Measurements from ENCODE around the gene WARS2. TPM values are rescaled to one million over a fixed set of nuclear protein-coding genes. Genes with fewer than 3 reads are reported as not detected.

The WARS2 gene
- total RNA-seq, 1 donor = 21.7 TPM

DNA sequence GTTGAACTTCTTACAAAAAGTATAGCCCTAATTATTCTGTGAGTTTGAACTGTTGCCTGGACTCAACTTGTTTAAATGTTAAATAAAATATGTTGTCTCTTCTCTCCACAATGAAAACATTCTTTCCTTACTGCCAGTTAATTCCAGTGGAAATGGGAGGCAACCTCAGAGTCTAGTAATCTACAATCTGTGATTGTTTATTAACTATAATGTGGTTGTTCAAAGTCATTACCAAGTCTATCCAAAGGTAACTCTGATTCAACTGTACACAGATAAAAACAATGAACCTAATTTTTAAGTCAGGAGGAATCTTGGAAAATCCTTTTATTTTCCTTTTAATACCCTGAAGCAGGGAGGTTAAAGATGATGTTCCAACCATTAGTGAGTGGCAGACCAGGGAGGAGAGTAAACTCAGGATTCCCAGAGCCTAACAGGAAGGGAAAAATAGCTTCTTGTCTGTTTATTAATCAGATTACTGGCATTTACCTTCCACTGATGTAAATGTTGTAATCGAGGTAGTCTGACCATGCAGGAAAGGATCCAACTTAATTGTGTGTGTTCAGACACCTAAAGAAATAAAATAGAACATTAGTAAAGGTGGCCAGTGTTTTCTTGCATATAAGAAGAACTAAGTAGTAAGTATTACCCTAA, 95.2 kb downstream of the WARS2 start:
- no peak overlapping the region for H3K4me3 ChIP-seq (ENCODE audit: low read depth, low read length)
- no peak for DNase-seq (ENCODE audit: low read depth)
- TF ChIP-seq, protein P1, sequence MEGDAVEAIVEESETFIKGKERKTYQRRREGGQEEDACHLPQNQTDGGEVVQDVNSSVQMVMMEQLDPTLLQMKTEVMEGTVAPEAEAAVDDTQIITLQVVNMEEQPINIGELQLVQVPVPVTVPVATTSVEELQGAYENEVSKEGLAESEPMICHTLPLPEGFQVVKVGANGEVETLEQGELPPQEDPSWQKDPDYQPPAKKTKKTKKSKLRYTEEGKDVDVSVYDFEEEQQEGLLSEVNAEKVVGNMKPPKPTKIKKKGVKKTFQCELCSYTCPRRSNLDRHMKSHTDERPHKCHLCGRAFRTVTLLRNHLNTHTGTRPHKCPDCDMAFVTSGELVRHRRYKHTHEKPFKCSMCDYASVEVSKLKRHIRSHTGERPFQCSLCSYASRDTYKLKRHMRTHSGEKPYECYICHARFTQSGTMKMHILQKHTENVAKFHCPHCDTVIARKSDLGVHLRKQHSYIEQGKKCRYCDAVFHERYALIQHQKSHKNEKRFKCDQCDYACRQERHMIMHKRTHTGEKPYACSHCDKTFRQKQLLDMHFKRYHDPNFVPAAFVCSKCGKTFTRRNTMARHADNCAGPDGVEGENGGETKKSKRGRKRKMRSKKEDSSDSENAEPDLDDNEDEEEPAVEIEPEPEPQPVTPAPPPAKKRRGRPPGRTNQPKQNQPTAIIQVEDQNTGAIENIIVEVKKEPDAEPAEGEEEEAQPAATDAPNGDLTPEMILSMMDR (IDR thresholded peaks at IDR 0.05; ENCODE audit: insufficient read depth, low read length) = no peak

- TF ChIP-seq, protein P1 (IDR thresholded peaks at IDR 0.05; ENCODE audit: insufficient read depth, low read length) = no peak
- no peak overlapping the region for H3K4me3 ChIP-seq (ENCODE audit: low read depth, low read length)
- DNase-seq (ENCODE audit: low read depth) = peak; percentile 73
Observed at GRCh38 chr1:119040906-119041305, 99.5 kb downstream of the WARS2 start.

- H3K4me3 ChIP-seq (ENCODE audit: low read depth, low read length) = no peak overlapping the region
- DNase-seq (ENCODE audit: low read depth) = no peak
- TF ChIP-seq, protein P1 (IDR thresholded peaks at IDR 0.05; ENCODE audit: insufficient read depth, low read length) = no peak
Observed at GRCh38 chr1:119040489-119040888, 100.0 kb downstream of the WARS2 start.

DNA sequence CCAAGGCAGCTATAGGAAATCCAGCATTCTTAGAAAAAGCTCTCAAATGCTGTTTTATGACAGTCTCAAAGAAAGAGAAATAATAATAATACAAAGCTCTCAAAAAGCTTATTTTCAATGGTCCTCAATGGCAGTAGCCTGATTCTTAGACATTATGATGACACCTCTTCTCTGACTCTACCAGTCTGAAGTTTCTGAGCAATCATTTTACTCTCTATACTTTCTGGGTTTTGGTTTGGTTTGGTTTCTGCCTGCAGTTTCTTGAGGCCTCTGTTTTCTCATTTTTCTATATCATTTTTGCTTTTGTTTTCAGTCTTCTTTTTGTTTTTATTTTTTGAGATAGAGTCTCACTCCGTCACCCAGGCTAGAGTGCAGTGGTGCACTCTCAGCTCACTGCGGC, 102.1 kb downstream of the WARS2 start:
- no peak overlapping the region for H3K4me3 ChIP-seq (ENCODE audit: low read depth, low read length)
- TF ChIP-seq, protein P1 (IDR thresholded peaks at IDR 0.05; ENCODE audit: insufficient read depth, low read length) = no peak
- no peak for DNase-seq (ENCODE audit: low read depth)

GRCh38 chr1:119034359-119034758, 106.1 kb downstream of the WARS2 start:
- TF ChIP-seq, protein P1 (IDR thresholded peaks at IDR 0.05; ENCODE audit: insufficient read depth, low read length) = no peak
- no peak for DNase-seq (ENCODE audit: low read depth)

DNA sequence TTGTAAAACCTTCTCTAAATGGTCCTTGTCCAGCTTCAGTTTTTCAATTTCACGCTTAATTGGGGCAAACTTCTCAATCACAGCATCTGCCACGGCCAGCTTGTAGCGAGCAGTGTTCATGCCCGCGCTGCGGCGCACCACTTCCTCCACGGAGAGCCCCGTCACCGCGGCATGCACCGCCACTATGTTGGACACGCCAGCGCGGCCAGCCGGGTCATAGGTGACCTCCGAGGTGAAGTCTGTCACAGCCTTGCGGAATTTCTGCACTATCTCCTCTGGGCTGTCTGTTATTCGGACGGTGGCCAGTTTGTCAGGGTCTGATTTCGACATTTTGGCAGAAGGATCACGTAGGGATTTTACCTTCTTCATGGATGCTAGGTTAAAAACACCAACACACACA, 107.5 kb downstream of the WARS2 start:
- TF ChIP-seq, protein P1 (IDR thresholded peaks at IDR 0.05; ENCODE audit: insufficient read depth, low read length) = no peak
- DNase-seq (ENCODE audit: low read depth) = no peak
- H3K4me3 ChIP-seq (ENCODE audit: low read depth, low read length) = no peak overlapping the region

More at GRCh38 chr1:119034359-119034758, 106.1 kb downstream of the WARS2 start:
- H3K4me3 ChIP-seq (ENCODE audit: low read depth, low read length) = no peak overlapping the region

GRCh38 chr1:119027759-119028158, 112.7 kb downstream of the WARS2 start:
- DNase-seq (ENCODE audit: low read depth) = no peak
- TF ChIP-seq, protein P1 (IDR thresholded peaks at IDR 0.05; ENCODE audit: insufficient read depth, low read length) = no peak
- H3K4me3 ChIP-seq (ENCODE audit: low read depth, low read length) = no peak overlapping the region

Measured in fibroblast of the aortic adventitia (primary cell).